HG02973 (cell line): ENCODE data around the gene BABAM1.

Experiments used
- ATAC-seq: cut with Tn5 transposase; IDR thresholded peaks from one replicate; pipeline ENCODE4 v1.9.1; 2021; ENCODE audit warnings: moderate library complexity; ENCODE audit not compliant: unreplicated experiment

Gene BABAM1

DNA sequence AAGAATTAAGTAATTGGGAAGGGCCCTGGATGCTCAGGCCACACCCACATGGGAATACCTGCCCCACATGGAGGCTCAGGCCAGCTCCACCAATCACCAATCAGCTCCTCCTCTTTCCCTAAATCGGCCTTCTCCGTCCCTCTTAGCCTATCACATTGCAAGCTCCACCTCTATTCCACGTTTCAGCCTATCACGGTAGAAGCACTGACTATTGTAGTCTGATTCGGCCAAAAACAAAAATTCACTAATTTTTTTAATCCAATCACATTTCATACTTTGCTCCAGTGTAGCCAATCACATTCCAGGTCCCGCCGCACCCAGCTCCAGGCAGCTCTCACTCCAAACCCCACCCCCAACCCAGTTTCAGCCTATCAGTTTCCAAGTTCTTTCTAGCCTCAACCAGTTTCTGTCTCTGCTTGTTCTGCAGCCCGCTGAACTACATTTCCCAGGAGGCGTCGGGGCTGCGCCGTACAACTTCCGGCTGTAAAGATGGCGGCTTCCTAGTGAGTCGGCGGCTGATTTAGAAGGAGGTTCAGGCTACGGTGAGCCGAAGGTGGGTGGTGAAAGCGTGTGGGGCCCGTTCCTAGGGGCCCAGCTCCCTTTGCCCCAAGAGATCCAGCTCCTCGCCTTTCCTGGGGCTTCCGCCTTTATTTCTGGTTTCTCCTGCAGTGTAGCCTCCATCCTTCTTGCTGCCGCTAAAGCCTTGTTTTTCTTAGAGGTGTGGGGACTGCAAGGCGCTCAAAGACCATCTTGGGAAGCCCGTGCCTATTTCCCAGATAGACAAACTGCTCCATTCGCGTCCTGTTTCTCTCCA lies at the start of gene BABAM1:
Gene BABAM1, plus strand, starts transcription at position 469 of the 814 bp plus-strand sequence. CDS start 1,364 bp downstream, outside the sequence.
- peak; percentile 87 for ATAC-seq

DNA sequence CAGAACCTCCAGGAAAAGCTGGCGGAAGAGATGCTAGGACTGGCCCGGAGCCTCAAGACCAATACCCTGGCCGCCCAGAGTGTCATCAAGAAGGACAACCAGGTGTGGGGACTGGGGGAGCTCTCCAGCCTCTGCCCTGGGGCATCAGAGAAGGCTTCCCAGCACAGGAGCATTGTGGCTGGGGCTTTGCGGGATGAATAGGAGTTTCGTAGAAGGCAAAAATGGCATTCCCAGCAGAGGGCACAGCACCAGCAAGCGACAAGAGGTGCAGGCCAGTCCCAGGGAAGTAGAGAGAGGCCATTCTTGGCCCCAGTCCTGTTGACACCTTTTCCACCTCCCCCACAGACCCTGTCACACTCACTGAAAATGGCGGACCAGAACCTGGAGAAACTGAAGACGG lies 48.0 kb upstream of the BABAM1 start:
- no peak for ATAC-seq

DNA sequence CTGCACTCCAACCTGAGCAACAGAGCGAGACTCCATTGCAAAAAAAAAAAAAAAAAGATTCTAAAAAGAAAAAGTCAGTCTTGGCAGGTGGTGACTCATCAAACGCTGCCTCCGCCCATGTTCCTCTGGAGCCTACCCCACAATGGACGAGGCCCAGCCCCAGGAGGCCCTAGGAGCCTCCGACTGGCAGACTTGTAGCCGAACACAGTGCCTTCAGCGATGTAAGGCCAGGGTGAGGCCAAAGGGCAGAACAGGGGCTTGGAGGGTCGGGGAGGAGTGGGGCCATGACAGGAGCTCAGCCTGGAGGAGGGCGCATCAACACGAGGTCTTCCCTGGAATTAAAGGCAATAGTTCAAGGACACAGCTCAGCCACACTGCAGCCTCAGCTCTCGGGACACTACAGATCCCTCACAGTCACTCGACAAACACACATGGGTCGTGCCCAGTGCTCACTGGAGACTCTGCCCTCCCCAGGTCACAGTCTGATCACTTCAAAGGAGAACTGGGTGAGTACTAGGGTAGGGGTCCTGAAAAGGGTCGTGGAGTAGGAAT lies 47.0 kb upstream of the BABAM1 start:
- ATAC-seq, result no peak

DNA sequence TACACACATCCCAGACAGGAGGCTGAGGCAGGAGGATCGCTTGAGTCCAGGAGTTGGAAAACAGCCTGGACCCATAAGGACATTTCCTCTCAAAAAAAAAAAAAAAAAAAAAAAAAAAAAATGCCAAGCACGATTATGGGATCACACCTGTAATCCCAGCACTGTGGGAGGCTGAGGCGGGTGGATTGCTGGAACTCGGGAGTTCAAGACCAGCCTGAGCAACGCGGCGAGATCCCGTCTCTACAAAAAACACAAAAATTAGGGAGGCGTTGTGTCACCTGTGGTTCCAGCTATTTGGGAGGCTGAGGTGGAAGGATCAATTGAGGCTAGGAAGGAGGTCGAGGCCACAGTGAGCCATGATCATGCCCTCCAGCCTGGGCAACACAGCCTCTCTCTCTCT lies 42.2 kb upstream of the BABAM1 start:
- ATAC-seq, result no peak

DNA sequence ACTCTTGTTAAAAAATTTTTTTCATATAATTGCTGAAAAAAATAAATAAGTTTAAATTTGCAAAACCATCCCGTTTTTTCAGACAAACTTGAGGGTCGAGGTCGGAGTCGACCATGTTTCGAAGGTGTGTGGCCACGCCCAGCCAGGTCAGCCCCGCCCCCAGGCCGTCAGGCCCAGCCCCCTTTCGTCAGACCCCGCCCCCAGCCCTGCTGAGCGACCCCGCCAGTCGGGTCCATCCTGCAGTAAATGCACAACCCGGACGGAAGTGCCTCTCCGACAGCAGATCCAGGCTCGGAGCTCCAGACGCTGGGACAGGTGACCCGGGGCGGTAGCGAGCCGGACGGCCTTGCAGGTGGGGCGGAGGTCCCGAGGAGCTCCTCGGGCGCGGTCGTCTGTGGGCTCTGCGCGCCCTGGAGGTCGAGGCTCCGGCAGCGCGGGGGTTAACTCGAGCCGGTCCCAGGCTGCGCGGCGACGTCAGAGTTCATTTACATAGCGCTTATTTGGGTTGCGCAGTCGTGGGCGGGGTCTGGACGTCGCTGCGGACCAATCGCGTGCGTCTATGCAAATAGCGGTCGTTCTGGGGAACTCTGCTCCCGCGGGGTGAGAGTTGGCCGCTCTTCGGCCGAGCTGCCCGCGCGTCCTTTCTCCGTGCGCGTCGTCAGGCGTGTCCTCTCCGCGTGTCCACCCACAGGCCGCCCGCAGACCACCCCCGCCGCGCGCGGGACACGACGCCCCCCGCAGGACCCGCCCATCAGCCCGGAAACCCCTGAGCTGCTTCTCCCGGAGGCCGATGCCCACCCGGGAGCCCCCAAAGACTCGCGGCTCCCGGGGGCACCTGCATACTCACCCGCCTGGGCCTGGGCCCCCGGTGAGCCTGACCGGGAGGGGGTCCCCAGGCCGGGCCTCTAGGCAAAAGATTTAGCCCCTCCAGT lies 41.0 kb upstream of the BABAM1 start, which contains the start of gene OCEL1:
Gene OCEL1, plus strand, starts transcription at position 225 of the 932 bp plus-strand sequence. Its CDS starts 22 bp downstream, at position 247.
- ATAC-seq, result peak; percentile 82

DNA sequence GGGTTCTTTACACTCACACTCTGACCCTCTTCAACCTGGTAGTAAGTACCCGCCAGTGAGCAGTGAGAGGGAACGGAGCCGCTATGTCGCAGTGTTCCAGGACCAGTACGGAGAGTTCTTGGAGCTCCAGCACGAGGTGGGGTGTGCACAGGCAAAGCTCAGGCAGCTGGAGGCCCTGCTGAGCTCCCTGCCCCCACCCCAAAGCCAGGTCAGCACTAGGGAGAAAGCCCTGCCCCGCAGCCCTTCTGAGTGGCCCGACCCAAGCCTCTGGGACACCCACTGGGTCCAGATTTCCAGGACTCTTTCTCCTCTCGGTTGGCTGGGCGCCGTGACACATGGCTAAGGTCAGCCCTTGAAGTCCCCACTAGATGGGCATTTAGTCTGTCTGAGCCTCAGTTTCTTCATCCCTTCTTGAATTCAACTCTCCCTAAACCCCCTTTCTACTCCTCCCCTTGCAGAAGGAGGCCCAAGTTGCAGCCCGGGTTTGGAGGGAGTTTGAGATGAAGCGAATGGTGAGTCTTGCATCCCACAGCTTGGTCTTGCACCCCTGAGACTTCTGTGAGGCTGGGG lies 39.4 kb upstream of the BABAM1 start:
- no peak for ATAC-seq

DNA sequence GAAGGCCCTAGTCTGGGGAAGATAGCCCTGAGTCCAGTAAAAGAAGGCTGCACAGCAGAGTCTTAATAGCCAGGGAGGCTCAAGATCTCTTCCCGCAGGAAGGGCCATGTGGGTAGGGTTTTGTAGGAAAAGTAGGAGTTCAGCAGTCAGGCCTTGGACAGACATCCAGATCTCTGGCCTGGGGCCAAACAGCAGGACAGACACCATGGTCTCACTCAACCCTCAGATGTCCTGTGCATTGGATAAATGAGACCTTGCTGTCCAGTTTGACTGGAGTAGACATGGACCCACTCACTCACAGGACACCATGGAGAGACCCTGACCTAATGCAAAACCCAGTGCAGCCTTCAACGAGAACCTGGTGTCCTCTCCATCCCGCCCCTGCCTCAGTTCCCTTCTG lies 37.4 kb upstream of the BABAM1 start:
- ATAC-seq, result no peak

DNA sequence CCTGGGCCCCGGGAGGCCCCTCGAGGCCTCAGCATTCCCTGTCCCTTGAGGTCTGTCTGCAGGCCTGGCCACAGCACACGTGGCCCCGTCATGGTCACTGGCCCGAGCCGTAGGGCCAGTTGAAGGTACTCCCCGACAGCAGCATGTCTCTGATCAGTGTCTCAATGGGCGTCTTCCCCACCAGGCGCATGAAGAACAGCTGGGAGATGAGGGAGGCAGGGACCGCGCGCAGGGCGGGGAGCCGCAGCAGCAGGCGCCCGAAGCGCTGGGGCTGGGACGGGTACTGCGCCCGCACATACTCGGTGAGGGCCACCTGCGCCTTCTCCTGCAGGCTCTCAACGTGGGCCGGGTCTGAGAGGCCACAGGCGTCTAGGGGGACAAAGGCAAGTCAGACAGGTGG lies 35.0 kb upstream of the BABAM1 start:
- no peak for ATAC-seq

DNA sequence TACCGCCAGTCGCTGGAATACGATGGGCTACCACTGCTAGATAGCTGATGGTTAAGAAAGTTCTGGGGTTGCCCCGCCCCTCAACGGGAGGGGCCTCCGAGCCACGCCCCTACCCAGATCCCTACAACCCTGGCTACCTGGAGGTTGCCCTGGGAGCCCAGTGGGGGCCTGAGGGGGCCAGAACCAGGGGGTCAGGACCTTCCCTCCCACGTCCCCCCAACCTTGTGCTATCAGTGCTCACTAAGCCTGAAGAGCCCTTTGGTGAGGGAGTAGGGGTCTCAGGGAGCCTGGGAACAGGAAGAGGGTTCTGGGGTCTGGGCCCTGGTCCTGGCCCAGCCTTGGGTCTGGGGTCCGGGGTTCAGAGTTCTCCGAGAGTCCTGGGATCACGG lies 32.3 kb upstream of the BABAM1 start:
- no peak for ATAC-seq

DNA sequence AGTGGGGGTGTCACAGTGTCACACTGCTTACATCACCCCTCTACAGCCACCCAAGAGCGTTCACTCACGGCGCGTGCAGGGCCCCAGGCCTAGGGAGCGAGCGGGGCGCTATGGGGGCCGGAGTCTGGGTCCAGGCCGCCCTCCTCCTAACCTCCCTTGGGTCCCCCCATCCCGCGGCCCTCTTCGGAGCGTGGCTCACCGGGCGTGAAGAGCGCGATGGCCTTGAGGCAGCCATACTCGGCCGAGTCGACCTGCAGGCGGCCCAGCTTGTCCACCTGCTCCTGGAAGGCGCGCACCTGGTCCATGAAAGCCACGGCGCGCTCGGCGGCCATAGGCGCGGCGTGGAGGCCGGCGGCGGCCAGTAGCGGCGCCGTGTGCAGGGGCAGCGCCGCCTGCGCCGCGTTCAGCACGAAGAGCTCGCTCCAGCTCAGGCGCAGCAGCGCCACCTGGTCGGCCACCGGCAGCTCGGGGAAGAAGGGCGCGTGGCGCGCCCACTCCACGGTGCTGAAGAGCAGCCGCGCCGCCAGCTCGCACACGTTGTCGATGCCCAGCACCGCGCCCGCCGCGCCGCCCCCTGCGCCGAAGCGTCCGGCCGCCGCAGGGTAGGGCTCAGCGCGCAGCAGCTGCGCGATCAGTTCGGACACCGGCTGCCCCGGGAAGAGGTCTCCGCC lies 31.8 kb upstream of the BABAM1 start:
- peak; percentile 64 for ATAC-seq

DNA sequence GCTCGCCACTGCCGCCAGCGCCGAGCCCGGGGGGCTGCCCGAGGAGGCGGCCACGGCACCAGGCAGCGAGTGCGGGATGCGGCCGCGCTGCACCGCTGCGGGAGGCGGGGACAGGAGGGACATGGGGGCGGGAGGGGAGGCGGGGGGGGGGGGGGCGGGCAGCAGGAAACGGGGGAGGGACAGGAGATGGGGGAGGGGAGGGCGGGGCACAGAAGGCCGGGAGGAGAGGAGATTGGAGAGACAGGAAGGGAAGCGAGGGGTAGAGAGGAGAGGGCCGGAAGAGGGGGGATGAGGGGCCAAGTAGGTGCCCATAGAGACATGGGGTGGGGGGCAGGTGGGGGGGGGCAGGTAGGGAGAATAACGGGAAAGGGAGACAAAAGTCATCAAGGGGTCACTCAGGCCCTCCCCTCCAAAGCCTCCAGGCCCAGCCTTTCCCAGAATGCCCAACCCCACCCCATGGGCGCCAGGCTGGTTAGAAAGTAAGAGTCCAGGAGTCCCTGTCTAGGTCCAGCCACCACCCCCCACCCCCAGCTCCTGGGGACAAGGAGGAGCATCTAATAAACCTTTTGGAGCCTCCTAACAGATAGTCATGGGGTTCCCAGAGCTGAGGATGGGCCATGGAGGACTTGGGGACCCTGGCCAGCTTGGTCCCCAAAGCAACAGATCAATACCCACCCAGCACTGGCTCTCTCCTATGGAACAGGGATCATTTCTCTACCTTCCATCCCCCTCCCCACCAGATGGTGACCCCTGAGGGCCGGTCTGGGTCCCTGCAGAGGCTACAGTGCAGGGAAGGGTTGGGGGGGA lies 31.1 kb upstream of the BABAM1 start:
- ATAC-seq, result peak; percentile 7

DNA sequence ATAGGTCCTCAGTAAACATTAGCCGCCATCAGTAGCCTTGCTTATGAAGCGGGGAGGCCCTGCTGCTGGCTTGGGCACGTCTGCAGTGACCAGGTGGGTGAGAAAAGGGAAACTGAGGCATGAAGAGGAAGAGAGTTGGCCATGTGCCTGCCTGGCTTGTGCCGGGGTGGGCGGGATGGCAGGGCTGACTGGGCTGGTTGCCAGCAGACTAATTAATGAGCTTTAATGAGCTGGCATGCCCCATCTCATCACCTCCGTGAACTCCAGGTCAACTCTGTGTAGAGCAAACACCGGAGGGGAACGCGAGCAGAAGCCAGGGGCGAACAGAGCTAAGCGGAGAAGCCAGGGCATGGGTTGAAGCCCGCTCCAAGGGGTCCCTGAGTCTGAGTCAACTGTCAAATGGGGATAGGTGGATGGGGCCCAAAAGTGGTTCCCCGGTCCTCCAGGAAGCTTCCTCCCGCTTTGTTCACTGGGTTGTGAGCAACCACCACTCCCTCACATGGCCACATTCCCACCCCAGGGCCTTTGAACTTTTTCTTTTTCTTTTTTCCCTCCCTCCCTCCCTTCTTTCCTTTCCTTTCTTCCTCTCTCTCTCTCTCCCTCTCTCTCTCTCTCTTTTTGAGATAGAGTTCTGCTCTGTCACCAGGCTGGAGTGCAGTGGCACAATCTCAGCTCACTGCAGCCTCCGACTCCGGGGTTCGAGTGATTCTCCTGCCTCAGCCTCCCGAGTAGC lies 30.3 kb upstream of the BABAM1 start:
- no peak for ATAC-seq

DNA sequence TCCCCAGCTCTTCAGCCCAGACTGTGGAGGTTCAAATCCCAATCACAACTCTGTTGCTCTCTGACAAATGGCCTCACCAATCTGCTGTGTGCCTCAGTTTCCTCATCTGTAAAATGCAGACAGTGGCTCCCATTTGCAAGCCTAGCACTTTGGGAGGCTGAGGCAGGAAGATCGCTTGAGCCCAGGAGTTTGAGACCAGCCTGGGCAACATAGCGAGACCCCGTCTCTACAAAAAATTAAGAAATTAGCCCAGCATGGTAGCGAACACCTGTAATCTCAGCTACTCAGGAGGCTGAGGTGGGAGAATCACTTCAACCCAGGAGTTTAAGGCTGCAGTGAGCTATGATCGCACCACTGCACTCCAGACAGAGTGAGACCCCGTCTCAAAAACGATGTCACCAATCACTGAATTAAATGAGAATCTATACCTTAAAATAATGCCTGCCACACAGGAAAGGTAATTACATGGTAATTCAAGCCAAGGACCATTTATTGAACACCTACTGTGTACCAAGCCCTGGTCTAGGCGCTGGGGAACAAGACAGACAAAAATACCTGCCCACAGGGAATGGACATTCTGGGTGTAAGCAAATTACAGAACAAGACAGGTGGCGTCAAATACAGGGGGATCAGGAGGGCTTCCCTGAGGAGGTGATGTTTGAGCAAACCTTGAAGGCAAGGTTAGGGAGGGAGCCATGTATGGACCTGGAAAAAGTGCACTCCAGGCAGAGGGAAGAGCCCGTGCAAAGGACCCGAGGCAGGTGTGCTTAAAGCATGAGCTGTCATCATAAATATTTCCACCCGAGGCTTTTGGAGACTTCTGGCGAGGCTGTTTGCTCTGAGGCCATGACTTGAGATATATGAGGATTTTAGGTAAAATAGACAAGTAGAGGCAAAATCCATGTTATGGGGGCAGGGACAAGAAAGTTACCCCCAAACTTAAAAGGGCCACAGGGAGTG lies 29.2 kb upstream of the BABAM1 start:
- no peak for ATAC-seq

DNA sequence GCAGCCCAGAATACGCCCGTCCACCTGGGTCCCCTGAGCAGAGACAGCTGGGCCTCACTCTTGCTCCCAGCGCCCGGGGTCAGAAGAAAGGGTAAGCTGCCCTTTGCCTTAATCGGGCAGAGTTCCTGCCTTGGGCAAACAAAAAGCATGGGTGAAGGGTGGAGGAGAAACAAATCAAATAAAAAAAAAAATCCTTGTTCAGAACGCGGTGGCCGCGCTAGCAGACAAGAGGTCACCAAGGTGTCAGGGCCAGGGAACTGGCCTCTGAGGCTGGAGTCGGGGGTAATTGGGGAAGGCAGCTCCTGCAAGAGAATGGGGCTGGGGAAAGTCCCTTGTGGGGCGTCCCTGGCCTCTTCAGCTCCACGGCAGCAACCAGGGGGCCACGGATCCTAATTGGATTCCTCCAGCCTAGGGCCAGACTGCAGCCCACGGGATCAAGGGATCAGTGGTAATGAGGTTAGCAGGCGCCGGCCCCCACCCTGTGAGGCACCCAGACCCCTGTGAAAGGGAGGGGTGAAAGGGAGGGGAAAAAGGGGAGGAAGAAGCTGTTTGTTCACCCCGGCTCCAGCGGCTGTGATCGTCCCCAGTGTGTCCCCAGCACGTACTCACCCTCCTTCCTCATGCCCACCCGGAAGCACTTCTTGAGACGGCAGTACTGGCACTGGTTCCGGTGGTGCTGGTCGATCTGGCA lies 27.0 kb upstream of the BABAM1 start:
- no peak for ATAC-seq

DNA sequence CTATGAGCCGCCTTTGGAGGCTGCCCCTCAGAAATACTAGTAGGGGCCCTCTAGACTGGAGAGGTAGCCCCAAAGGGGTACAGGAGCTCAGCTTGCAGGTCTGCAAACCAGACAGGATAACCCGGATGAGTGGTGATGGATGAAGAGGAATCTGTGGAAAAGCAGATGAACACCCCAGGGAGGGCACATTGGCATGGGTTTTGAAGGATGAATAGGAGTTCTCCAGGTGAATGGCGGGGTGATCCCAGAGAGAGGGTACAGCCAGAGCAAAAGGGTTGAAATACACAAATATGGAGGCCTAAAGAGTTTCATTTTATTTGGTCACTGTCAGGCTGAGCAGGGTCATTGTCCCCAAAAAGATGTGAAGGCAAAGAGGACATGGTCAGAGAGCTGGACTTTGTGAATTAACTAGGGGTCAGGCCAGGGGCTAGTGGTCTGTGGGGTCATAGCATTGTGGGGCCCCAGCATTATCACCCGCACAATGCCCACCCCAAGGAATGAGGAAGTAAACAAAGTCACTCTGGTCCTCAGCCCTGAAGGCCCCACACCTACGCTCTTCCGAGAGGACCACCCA lies 26.3 kb upstream of the BABAM1 start:
- ATAC-seq, result no peak

DNA sequence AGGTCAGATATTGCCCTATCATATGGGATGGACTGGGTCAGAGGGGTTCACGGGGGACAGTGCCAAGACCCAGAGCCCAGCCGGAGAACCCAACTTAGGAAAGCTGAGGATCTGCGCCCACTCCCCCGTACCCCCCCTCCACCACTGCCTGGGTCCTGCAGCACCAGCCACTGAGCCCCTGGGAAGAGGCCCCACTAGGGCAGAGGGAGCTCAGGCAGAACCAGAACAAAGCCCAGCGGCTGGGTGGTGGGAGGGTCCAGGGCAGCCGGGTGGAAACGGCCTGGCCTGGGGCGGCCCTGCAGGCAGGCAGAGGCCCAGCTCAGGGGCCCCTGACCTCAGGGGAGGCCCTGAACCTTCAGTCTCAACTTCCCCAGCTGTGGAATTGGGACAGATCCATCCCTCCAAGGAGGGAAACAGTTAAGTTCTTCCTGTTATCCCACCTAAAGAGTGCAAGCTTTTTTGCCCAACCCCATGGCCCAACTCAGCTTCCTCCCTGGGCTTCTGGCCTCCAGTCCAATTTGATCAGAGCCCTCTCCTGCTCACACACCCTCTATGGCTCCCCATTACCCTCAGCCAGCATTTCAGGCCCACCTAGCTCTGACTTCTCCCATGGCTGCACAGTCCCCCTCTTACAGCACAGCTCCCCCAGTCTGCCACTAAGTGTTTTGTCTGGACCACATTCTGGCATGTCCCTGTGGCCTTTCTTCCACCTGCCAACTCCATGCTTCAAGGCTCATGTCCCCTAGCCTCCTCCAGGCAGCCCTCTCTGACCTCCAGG lies 24.6 kb upstream of the BABAM1 start:
- no peak for ATAC-seq
